Pancreas (tissue), 10 donors: ENCODE measurements around the gene DNAAF5. TPM values are rescaled to one million over a fixed set of nuclear protein-coding genes. Genes with fewer than 3 reads are reported as not detected.

ENCODE experiments used
- ATAC-seq, 4 donors: fragments of 200-7000 bp; cut with Tn5 transposase; one replicate each; pipeline versions ENCODE4 v1.8.0 to v1.9.1; 2020; ENCODE audit warnings: mild to moderate bottlenecking in 4 of 4, moderate library complexity in 4 of 4
- DNase-seq, 6 donors: peaks; one replicate each; pipeline ENCODE4 v3.0.0-alpha.2; 2020
- FAIRE-seq: peaks from 2 replicates; lab custom pipeline; 2012; peaks lifted over from hg19 to GRCh38; lab: Jason Lieb, UNC
- H3K27ac ChIP-seq, 4 donors: fragments of 200-600 bp; sonication (generic); 1 replicate in 3 of 4; 2 replicates in 1 of 4; pipeline versions ENCODE4 v1.5.0 to v1.8.0; 2020
- H3K27me3 ChIP-seq, 4 donors: fragments of 200-600 bp; one replicate each; pipeline ENCODE4 v1.8.0; 2021
- H3K36me3 ChIP-seq, 3 donors: fragments of 200-600 bp; sonication (generic) in 1 of 3; one replicate each; pipeline versions ENCODE4 v1.5.0 to v1.8.0; 2020 to 2021
- H3K4me1 ChIP-seq, 3 donors: fragments of 200-600 bp; one replicate each; pipeline ENCODE4 v1.8.0; 2021
- H3K4me3 ChIP-seq, 4 donors: fragments of 200-600 bp; sonication (generic) in 2 of 4; one replicate each; pipeline versions ENCODE4 v1.5.0 to v1.8.0; 2020 to 2021
- H3K9me3 ChIP-seq, 4 donors: fragments of 200-600 bp; one replicate each; pipeline ENCODE4 v1.8.0; 2021
- WGBS, 2 donors: extraction: QIAGEN DNeasy Blood & Tissue Kit; methylation state at CpG; one replicate each; pipeline ENCODE4 v1.1.7; 2013; 5-methylcytosine and 5-hydroxymethylcytosine counted together
- intact Hi-C, 3 donors: fragments of 100-400 bp; cut with DNase I; formaldehyde crosslinking; loops; one replicate each; pipeline versions ENCODE4 v1.11.1 to v1.14.2; 2022
- polyA plus RNA-seq, 2 donors: library from polyadenylated mRNA; stranded (reverse); fragments of 200-250 nt; gene quantifications; one replicate each; pipeline ENCODE4 v1.2.3, GENCODE V29; 2013
- total RNA-seq, 6 donors: library from RNA; stranded (reverse); fragmentation: NEBNext Ultra II Directional in 4 of 6; extraction: Animal tissue kit (Norgen Biotek cat#: 25700) in 4 of 6; gene quantifications; one replicate each; pipeline versions ENCODE4 v1.2.1 to v1.2.4, GENCODE V29; 2021 to 2023
- TF ChIP-seq, protein P1 (sequence below), 4 donors: fragments of 200-600 bp; sonication (generic) in 3 of 4; IDR thresholded peaks; one replicate each; pipeline versions ENCODE4 v1.5.0 to v1.8.0; 2021; ENCODE audit warnings: antibody characterized with exemption in 4 of 4
- donor health status: healthy with polysubstance abuse.
- donor health status: DM: no; HTN: no; CAD: no; lungs with moderate emphysema.
- donor health status: DM: no; HTN: no; CAD: no.
- donor health status: control.
- donor health status: control.
- donor health status: Bipolar disorder and iron deficiency.
- donor health status: DM: yes; HTN: yes; CAD: no.
- donor health status: DM: no; HTN: no; CAD: no.
- donor health status: DM: no; HTN: no; CAD: no.
- donor health status: DM: yes; HTN: yes; CAD: no.

DNAAF5 gene
- total and polyA plus RNA-seq, 8 donors, result 7.7 to 16.6 (median 11.8) TPM

DNA sequence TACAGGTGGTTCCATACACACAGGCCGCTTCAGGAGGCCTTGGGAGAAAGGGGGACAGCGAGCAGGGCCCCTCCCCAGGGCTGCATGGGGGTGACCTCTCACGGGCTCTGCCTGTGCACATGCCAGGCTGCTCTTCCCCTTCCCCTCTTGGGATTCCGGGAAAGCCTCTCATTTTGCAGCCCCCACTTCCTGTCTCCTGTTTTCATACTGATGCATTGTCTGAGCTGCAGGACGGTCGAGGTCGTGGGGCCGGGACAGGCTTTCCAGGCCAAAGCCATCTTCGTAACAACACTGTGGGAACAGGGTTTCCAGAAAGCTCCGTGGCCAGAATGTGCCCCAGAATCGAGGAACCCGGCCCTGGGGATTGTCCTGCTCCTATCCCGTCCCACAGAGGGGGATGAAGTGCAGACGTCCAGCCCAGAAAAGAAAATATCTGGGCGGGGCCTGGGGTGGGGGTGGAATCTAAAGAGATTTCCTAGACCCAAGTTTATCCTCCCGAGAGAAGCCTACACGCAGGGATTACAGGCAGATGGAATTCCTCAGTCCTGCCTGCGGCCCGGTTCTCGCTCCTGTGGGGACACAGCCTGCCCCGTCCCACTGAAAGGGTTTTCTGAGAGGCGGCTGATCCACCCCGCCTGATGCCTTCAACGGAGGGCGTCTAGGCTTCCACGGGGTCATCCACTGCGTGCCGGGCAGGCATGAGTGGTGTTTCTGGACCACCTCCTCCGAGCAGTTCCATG, 29.5 kb upstream of the DNAAF5 start:
- intact Hi-C loops, result no loop called here
- H3K27ac ChIP-seq, result no peak overlapping the region
- no peak overlapping the region for H3K4me3 ChIP-seq
- FAIRE-seq (no peak), DNase-seq (peak in 1 of 6 donors; percentile 42), ATAC-seq (no peak)
- 89 to 90% methylated on average over 29 of the region's 29 CpGs for WGBS, 2 donors
- H3K27me3 ChIP-seq, result no peaks in the 10 kb centered on the region
- H3K9me3 ChIP-seq, result no peaks in the 10 kb centered on the region
- H3K4me1 ChIP-seq, result no peaks in the 10 kb centered on the region
- no peaks in the 10 kb centered on the region for H3K36me3 ChIP-seq
- TF ChIP-seq, protein P1, sequence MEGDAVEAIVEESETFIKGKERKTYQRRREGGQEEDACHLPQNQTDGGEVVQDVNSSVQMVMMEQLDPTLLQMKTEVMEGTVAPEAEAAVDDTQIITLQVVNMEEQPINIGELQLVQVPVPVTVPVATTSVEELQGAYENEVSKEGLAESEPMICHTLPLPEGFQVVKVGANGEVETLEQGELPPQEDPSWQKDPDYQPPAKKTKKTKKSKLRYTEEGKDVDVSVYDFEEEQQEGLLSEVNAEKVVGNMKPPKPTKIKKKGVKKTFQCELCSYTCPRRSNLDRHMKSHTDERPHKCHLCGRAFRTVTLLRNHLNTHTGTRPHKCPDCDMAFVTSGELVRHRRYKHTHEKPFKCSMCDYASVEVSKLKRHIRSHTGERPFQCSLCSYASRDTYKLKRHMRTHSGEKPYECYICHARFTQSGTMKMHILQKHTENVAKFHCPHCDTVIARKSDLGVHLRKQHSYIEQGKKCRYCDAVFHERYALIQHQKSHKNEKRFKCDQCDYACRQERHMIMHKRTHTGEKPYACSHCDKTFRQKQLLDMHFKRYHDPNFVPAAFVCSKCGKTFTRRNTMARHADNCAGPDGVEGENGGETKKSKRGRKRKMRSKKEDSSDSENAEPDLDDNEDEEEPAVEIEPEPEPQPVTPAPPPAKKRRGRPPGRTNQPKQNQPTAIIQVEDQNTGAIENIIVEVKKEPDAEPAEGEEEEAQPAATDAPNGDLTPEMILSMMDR (IDR thresholded peaks at IDR 0.05), result no peak

DNA sequence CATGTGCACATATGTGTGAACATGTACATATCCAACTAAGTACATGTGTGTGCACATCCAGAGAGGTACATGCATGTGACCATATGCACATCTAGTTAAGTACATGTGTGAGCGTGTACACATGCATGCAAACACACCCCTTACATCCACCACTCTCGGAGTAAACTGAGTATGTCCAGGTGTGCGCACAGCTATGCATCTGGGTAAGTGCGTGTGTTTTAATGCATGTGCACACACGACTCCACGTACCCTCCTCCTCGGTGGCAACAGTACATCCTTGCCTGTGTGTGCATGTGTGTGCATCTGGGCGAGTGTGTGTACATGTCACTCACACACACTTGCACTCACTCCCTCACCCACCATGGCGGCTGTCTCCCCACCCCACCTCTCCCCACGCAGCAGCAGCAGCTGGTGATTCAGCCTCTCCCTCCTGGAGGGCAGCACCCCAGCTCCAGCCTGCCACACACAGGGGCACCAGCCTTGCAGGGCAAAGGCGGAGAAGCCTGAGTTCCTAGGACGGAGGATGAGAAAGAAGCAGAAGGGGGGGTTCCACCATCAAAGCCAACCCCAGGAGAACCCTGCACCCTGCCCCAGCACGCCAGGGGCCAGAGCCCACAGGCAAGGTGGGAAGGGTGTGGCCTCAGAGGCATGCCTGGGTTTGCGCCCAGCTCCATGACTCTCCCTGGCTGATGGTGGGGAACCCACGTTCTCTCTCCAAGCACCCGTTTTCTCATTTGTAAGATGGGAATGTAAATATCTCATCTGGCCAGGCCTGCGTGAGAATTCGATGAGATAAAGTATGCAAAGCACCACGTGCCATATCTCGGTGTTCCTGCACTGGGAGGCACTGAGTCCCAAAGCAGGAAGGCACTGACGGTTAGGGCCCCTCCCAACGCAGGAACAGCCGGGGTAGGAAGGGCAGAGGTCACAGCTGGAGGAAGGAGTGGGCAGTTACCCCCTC, 27.7 kb upstream of the DNAAF5 start:
- FAIRE-seq (no peak), ATAC-seq (no peak), DNase-seq (peak in 1 of 6 donors; percentile 38)
- no peaks in the 10 kb centered on the region for H3K9me3 ChIP-seq
- H3K27ac ChIP-seq, result no peak overlapping the region
- no peak overlapping the region for H3K4me3 ChIP-seq
- H3K36me3 ChIP-seq, result no peaks in the 10 kb centered on the region
- no peaks in the 10 kb centered on the region for H3K4me1 ChIP-seq
- H3K27me3 ChIP-seq, result no peaks in the 10 kb centered on the region
- 88 to 90% methylated on average over 23 of the region's 23 CpGs for WGBS, 2 donors
- TF ChIP-seq, protein P1 (IDR thresholded peaks at IDR 0.05), result no peak
- intact Hi-C loops, result no loop called here

DNA sequence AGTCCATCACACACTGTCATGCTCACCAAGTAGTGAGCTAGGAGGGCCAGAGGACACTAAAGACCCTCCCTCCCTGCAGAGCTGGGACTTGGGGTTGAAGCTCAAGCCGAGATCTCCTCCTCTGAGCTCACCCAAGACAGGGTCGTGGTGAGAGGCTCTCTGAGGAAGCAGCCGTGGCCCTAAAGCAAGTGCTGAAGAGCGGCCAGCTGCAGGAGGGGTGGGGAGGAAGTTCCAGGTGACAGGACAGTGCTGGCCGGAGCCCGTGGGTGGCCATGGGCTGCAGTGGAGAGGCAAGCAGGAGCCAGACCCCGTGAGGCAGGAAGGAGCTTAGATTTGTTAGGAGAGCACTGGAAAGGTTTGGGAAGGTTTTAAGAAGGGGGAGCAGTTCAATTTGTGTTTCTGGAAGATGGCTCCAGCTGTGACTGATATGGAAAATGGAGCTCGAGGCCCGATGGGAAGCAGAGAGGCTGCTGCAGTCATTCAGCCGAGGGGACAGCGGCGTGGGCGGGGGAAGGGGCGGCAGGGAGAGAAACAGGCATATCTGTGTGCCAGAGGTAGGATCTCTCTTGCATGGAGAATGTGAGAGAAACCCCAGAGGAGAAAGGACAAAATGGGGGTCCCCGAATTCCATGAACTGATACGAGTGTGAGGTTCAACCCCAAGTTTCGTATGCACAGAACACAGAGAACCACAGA, 26.9 kb upstream of the DNAAF5 start:
- Histone ChIP-seq H3K27ac (no peak overlapping the region), H3K27me3 (no peaks in the 10 kb centered on the region), H3K9me3 (no peaks in the 10 kb centered on the region), H3K4me1 (no peaks in the 10 kb centered on the region), H3K4me3 (no peak overlapping the region), H3K36me3 (no peaks in the 10 kb centered on the region)
- intact Hi-C loops, result no loop called here
- TF ChIP-seq, protein P1 (IDR thresholded peaks at IDR 0.05), result no peak
- ATAC-seq (no peak), FAIRE-seq (no peak), DNase-seq (peak in 1 of 6 donors; percentile 28)
- 85 to 89% methylated on average over 17 of the region's 17 CpGs for WGBS, 2 donors

DNA sequence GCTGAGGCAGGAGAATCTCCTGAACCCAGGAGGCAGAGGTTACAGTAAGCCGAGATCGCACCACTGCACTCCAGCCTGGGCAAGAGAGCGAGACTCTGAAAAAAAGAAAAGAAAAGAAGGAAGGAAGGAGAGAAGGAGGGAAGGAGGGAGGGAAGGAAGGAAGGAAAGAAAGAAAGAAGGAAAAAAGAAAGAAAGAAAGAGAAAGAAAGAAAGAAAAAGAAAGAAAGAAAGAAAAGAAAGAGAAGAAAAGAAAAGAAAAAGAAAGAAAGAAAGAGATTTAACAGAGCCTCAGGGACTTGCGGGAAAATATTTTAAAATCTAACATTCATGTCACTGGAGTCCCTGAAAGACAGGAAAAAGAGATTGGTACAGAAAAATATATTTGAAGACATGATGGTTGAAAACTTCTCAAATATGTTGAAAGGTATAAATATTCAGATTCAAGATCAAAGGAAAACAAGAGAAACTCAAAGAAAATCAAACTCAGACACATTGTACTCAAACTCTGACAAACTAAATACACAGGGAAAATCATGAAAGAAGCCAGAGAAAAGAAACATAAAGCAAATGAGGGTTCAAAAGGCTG, 25.3 kb upstream of the DNAAF5 start:
- Histone ChIP-seq H3K4me1 (peaks cover 0 to 6% (median 0%) of the 10 kb centered on the region in 3 donors), H3K27ac (no peak overlapping the region), H3K9me3 (no peaks in the 10 kb centered on the region), H3K4me3 (no peak overlapping the region), H3K36me3 (no peaks in the 10 kb centered on the region), H3K27me3 (no peaks in the 10 kb centered on the region)
- DNase-seq, result no peak
- no peak for ATAC-seq
- 97 to 99% methylated on average over 4 of the region's 4 CpGs for WGBS, 2 donors
- no peak for FAIRE-seq
- intact Hi-C loops, result no loop called here
- TF ChIP-seq, protein P1 (IDR thresholded peaks at IDR 0.05), result no peak
